ENCODE measurements around the gene S100A8. TPM values are rescaled to one million over a fixed set of nuclear protein-coding genes. Genes with fewer than 3 reads are reported as not detected.
"Not testable (repeated sequence)": the region's sequence is repeated elsewhere in the genome, so short reads cannot be mapped to it uniquely, and the experiment has no call there.

Gene S100A8
- total RNA-seq, 1 donor from 2014 or later: not detected

DNA sequence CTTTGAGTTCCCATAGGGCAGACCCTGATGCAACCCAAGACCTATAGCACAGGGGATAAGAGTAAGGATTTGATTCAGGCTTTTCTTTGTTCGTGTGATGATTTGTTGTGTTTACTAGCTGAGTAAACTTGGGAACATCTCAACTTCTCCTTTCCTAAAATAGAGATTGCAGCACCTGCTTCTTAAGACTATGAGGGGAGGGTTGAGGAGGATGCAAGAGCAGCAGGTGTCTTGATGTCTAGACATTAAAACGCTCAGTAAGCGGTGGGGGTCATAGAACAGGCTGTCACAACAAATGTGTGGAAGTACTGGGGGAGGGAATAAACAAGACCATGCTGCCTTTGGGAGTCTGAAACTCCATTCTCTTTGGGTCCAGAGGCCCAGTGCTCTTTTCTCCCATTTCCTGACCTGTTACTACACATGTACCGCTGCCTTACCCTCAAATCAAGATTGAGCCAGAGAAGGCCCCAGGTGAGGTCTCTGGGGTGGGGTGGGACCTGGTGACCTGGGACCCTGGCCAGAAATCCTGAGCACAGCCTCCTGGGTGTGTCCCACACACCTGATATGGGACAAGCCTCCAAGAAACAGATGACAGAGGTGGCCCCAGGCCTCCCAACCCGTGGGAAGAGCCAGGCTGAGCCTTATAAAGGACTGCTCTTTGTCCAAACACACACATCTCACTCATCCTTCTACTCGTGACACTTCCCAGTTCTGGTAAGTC, 25.1 kb upstream of the S100A8 start, which contains the start of gene S100A7A:
Gene S100A7A (plus strand): TSS at position 671 of the 721 bp plus-strand sequence. CDS start 1,563 bp downstream, outside the sequence.
- no peak within 1 kb of the TSS for H3K4me3 ChIP-seq (ENCODE audit: low read depth, low read length)
- TF ChIP-seq, protein P1, sequence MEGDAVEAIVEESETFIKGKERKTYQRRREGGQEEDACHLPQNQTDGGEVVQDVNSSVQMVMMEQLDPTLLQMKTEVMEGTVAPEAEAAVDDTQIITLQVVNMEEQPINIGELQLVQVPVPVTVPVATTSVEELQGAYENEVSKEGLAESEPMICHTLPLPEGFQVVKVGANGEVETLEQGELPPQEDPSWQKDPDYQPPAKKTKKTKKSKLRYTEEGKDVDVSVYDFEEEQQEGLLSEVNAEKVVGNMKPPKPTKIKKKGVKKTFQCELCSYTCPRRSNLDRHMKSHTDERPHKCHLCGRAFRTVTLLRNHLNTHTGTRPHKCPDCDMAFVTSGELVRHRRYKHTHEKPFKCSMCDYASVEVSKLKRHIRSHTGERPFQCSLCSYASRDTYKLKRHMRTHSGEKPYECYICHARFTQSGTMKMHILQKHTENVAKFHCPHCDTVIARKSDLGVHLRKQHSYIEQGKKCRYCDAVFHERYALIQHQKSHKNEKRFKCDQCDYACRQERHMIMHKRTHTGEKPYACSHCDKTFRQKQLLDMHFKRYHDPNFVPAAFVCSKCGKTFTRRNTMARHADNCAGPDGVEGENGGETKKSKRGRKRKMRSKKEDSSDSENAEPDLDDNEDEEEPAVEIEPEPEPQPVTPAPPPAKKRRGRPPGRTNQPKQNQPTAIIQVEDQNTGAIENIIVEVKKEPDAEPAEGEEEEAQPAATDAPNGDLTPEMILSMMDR (conservative IDR thresholded peaks at IDR 0.05; ENCODE audit: low read depth, low read length): no peak
- DNase-seq (ENCODE audit: low read depth): no peak

- H3K4me3 ChIP-seq (ENCODE audit: low read depth, low read length); DNase-seq (ENCODE audit: low read depth): not testable (repeated sequence)
These were observed 23.1 kb upstream of the S100A8 start for GRCh38 chr1:153413961-153414360.

GRCh38 chr1:153407274-153407673, 16.4 kb upstream of the S100A8 start:
- DNase-seq (ENCODE audit: low read depth); H3K4me3 ChIP-seq (ENCODE audit: low read depth, low read length): not testable (repeated sequence)

- H3K4me3 ChIP-seq (ENCODE audit: low read depth, low read length); DNase-seq (ENCODE audit: low read depth): not testable (repeated sequence)
These were observed 15.1 kb upstream of the S100A8 start for GRCh38 chr1:153405825-153406599.

GRCh38 chr1:153404768-153405167, 13.9 kb upstream of the S100A8 start:
- H3K4me3 ChIP-seq (ENCODE audit: low read depth, low read length): no peak overlapping the region
- no peak for DNase-seq (ENCODE audit: low read depth)
- TF ChIP-seq, protein P1 (conservative IDR thresholded peaks at IDR 0.05; ENCODE audit: low read depth, low read length): peak; percentile 64

DNA sequence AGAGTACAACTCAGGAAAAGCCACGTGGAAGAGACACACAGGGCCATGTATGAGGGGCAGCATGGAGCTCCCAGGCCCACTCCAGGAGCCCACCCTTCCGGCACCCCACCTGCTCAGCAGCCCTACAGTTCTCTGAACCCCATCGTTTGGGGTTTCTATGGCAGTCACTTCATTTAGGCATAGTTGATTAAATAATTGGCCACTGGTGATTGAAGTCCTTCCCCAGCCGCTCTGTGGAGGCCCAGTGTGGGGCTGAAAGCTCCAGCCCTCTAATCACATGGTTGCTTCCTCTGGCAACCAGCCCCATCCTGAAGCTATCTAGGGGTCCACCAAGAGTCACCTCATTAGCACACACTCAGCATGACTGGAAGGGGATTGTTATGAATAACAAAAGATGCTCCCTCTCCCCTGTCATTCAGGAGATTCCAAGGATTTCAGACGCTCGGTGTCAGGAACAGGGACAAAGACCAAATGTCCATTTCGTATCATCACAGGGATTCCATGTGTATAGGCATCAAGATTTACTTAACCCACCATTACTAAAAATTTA, 13.3 kb upstream of the S100A8 start:
- H3K4me3 ChIP-seq (ENCODE audit: low read depth, low read length): no peak overlapping the region
- DNase-seq (ENCODE audit: low read depth): no peak
- TF ChIP-seq, protein P1 (conservative IDR thresholded peaks at IDR 0.05; ENCODE audit: low read depth, low read length): no peak

DNA sequence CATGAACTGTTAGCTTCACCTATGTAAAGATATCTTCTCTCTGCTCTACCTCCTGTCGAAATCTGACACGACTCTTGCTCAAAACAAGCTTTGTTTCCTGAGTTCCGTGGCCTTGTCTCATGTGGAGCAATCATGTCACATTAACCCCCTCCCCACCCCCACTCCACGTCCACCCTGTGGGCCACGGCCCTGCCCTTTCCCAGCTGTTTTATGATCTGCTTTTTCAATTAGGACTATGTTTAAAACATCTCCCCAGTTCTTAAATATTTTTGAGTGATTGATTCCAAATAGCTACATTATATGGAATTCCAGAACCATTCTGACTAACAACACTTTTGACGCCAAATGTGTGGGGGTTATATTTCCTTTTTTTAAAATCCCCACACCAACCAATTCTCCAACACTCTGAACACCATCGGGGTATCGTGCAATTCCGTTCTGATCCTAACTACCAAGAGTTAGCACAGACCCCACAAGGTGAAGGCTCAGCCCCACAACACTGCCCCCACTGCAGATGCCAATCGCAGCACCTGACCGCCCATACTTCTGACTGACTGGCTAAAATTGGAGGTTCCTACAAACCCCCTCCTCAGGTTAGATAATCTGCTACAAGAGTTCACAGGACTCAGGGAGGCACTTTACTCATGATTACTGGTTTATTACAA, 12.7 kb upstream of the S100A8 start:
- TF ChIP-seq, protein P1 (conservative IDR thresholded peaks at IDR 0.05; ENCODE audit: low read depth, low read length): no peak
- H3K4me3 ChIP-seq (ENCODE audit: low read depth, low read length): no peak overlapping the region
- no peak for DNase-seq (ENCODE audit: low read depth)

- TF ChIP-seq, protein P1 (conservative IDR thresholded peaks at IDR 0.05; ENCODE audit: low read depth, low read length): no peak
These were observed 11.4 kb upstream of the S100A8 start for GRCh38 chr1:153402226-153402625.

More at GRCh38 chr1:153402226-153402625, 11.4 kb upstream of the S100A8 start:
- DNase-seq (ENCODE audit: low read depth): no peak
- no peak overlapping the region for H3K4me3 ChIP-seq (ENCODE audit: low read depth, low read length)
